ENCODE results near the gene PREP. TPM values are rescaled to one million over a fixed set of nuclear protein-coding genes. Genes with fewer than 3 reads are reported as not detected.

PREP gene
- total and polyA plus RNA-seq, 2 of the 8 experiments (the other 6 are each of a cell fraction or from before 2014, with no cell fraction given): 26.8 to 70.0 TPM

- TF ChIP-seq ATF3 (IDR thresholded peaks at IDR 0.05; ENCODE audit: insufficient read depth, low read depth, low read length): no peak
- no peak for TF ChIP-seq RFX5 (IDR thresholded peaks at IDR 0.05; ENCODE audit: borderline replicate concordance, low read depth, low read length)
- TF ChIP-seq GABPA (IDR thresholded peaks at IDR 0.05; ENCODE audit: borderline replicate concordance, insufficient read depth, low read length): no peak
These were observed 54.0 kb downstream of the PREP start (continued) for GRCh38 chr6:105348897-105349296.

Measured in H1 (cell line).